GM19452 (cell line): ENCODE data around the gene FAM171A2.
"Not testable (repeated sequence)": the region's sequence is repeated elsewhere in the genome, so short reads cannot be mapped to it uniquely, and the experiment has no call there.

Experiments
- ATAC-seq: cut with Tn5 transposase; IDR thresholded peaks from one replicate; pipeline ENCODE4 v1.9.1; 2021; ENCODE audit not compliant: unreplicated experiment

The FAM171A2 gene

GRCh38 chr17:44363613-44364159 is at the start of gene FAM171A2:
FAM171A2 (minus strand) TSS chr17:44363853; CDS start chr17:44363714, 139 bp downstream.
- peak; percentile 67 for ATAC-seq

DNA sequence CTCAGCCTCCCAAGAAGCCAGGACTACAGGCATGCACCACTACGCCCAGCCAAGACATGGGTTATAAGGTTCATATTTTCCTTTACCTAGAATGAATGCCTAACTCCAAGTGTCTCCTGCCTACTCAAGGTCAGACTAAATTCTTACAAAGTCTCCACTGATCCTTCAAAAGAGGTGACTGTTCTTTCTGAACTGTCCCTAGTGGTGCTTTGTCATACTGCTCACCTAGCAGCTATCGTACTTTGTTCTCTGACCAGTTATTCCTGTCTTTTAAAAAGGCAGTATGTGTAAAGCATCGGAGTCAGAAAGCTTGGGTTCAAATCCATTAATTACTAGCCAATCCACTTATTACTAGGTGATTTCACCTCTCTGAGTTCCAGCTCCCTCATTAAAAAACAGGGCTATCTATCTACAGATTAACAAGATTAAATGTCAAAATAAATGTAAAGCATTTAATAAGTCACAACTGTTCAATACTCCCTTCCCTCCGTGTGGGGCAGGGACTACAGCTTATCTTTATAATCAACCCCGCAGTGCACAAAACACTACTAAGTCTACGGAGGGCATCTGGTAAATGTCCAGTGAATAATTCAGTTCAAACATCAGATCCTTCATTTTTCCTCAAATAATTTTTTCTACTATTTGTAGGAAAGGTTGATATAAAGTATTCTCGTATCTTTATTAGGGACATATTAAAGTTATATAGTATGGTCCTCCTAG is 45.8 kb upstream of the FAM171A2 start:
- no peak for ATAC-seq

- no peak for ATAC-seq
These were observed 45.1 kb upstream of the FAM171A2 start for GRCh38 chr17:44408786-44409185.

DNA sequence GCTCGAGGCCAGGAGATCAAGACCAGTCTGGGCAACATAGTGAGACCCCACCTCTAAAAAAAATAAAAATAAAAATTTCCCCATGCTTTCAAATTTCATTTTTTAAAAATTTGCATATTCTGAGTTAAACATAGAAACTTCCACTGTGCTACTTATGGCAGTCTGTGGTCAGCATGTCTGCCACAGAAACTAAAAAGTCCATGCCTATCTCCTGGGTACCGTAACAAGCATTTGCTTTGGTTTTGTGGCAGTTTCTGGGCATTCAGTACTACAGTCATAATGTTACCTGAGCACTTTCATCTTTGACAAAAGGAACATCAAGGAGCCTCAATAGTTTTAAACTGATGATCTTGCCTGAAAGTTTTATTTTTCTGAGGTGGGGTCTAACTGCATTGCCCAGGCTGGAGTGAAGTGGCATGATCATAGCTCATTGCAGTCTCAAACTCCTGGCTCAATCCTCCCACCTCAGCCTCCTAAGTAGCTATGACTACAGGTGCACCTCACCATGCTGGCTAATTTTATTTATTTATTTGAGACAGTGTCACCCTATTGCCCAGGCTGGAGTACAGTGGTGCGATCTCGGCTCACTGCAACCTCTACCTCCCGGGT is 39.0 kb upstream of the FAM171A2 start:
- no peak for ATAC-seq

- no peak for ATAC-seq
These were observed 36.7 kb upstream of the FAM171A2 start for GRCh38 chr17:44400226-44400847.

DNA sequence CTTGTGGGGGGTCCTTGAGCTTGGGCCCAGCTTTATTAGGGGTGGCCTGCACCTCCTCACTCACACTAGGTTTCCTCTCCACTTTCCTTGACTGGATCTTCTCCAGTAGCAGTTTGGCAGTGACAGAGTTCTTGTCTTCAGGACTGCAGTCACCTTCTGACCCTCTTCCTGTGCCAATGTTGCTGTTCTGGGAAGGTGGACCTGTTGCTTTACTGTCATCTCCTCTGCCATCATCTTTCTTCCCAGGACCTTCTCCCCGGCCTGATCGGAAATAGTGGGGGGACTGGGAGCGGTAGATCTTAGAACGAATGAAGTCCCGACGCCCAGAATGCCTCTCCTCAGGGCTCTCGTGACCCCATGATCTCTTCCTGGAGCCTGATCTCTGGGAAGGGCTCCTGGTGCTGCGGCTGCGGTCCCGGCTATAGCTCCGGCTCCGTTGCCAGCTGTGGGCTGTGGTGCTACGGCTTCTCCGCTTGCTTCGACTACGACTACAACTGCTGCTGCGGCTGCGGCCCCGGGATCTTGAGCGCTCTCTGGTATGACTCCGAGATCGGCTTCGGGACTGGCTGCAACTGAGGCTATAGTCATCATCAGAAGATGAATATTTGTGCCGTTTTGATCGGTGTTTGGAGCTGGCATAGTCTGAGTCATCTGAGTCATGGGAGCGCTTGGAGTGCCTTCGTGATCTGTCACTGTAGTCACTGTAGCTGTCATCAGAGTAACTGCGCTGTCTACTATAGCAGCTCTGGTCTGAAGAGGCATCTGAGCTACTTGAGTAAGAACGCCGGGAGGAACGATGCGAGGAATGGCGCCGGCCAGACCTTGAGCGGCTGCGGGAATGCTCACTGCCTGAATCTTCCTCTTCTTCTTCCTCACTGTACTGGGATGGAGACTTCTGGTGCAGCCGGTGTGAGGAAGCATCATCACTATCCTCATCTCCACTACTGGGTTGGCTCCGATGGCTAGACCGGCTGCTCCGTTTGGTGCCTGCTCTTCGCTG is 35.3 kb upstream of the FAM171A2 start:
- no peak for ATAC-seq

DNA sequence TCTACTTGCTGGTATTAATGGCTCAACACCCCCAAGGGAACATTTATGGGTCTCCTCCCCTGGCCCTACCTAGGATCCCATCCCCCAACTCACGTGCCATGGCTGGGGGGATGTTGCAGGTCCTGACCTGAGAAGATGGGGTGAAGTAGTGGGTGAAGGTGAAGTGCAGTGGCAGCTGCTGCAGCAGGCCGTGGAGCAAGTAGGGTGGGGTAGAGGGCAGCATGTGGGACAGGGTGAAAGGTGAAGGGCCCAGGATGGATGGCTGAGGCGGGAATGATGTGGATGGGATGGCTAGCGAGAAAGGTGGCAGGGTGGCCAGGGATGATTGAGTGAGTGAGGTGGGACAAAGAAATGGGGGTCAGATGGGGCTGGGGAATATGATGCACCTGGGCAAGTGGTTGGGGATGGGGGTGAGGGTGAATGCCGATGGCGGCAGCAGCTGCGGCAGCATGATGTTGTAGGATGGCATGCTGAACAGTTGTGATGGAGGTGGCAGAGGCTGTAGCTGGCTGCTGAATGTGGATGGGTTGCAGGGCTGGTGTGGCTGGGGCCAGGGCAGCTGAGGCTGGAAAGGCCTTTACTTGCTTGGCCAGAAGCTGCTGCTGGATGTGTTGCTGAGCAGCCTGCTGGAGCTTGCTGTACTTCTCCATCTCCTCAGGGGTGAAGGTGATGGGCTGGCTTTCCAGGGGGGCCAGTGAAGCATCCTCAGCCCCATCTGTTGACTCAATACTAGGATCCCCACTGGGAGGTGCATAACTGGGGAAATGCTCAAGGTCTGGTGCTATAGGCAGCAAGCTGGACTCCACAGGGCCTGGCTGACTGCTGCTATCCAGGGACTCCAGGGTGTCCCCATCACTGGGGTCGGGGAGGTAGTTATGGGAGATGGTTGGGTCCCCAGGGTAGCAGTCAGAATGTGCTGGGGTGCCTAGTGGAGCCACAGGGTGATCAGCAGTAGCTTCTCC is 34.1 kb upstream of the FAM171A2 start:
- ATAC-seq = no peak

DNA sequence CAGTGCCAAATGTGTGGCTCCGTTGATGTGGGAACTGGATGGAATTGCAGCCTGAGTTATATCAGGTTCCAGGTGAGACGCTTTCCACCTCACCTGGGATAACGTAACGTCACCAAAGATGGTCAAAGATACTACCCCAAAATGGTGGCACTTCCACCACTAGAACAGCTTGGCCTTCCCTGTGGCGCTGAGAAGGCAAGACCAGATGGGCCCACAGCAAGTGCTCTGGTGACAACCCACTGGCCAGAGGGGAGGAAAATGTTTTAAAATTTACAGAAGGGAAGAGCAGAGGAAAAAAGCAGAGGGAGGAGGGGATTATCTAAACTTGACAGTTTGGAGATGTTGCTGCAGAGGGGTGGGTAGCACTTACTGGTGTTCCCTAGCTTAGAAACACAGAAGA is 33.3 kb upstream of the FAM171A2 start:
- no peak for ATAC-seq

GRCh38 chr17:44394833-44395232 is 31.2 kb upstream of the FAM171A2 start:
- ATAC-seq = no peak

- ATAC-seq = not testable (repeated sequence)
These were observed 30.5 kb upstream of the FAM171A2 start for GRCh38 chr17:44394112-44394511.

GRCh38 chr17:44390250-44390870 is 26.7 kb upstream of the FAM171A2 start:
- ATAC-seq = no peak

DNA sequence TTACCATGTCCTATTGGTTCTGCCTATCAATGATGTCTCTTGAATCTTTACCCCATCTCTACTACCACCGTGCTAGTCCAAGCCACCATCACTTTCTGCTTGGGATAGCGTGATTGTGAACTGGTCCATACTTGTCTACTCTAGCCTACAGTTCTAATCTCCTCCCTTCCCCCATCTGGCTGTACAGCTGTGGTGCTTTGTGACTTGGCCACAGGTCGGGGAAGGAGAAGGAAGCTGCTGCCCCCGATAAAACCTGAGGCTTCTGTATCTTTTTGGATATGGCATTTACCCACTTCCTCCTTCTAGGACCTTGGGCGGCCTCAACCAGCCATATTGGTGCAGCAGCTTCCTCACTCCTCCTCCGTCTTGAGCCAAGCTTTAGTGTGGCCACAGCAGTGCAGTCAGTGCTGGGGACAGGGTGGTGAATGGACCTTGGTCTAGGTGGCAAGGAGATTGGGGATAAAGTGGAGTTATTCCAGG is 26.1 kb upstream of the FAM171A2 start:
- no peak for ATAC-seq

DNA sequence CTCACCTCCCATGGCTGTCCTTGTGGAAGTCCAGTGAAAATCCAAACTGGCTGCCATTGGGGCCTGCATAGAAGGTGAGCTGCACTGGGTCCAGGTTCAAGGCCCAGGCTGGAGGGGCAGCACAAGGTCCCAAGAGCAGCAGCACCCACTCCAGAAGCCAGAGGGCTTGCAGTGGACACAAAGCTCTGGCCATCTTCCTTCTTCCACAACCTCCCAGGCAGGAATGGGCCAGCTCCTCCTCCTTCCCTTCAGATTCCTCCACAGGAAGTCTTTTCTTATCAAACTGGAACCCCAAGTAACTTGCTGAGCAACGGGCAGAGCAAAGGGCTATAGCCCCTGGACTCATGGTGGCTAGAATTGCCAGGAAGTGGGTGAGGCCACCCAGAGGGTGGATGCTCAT is 25.6 kb upstream of the FAM171A2 start, which contains the start of gene ITGA2B:
TSS of gene ITGA2B (minus strand) at position 369 of the 400 bp plus-strand sequence. CDS start at position 193, 176 bp downstream.
- ATAC-seq = no peak

DNA sequence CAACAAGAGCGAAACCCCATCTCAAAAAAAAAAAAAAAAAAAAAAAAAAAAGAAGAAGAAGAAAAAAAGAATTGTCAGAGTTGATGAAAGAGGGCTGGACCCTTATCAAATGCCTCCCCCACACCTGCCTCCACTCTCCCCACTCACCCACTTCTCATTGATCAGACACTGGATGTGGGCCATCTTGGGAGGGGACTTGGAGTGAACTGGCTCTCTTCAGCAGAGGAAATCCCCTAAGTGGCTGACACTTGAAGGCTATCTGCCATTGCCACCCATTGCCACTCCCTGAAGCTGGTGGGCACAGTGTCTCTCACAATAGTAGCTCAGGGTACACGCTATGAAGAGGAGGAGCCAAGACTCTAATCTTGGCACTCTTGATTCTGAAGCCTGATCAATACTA is 24.2 kb upstream of the FAM171A2 start:
- ATAC-seq = no peak

DNA sequence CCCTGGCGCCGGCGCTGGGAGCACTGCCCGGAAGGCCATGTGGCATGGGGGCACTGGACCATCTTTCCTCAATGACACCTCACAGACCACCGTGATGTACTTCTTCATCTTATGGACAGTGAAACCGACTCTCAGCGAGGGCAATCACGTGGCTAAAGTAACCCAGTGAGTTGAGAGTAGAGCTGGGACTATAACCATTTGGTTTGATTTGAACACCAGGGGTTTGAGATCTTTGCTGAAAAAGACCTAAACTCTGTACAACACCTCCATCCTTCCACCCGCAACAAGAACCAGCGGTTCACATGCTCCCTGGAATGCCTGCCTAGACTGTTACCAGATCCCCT is 22.5 kb upstream of the FAM171A2 start:
- no peak for ATAC-seq

GRCh38 chr17:44385287-44386181 is 21.9 kb upstream of the FAM171A2 start:
- no peak for ATAC-seq

DNA sequence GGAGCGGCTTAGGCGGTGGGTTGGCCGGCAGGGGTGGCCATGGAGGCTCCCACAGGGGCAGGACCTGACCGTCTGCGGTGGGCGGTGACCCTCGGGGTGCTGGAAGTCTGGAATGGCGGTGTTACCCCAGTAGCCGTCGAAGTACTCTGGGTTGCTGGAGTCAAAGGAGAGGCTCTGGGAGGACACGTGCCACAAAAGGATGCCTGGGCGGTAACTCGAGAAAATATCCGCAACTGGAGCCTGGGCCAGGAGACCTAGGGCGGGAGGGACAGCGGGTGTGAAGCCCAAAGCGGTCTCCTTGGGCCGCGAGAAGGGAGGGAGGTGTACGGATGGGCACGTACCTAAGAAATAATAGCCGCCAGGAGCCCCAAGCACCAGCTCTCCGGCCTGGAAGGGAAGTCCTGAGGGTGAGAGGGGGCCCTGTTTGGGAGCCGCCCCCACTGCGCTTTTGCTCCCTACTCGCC is 21.2 kb upstream of the FAM171A2 start:
- no peak for ATAC-seq

DNA sequence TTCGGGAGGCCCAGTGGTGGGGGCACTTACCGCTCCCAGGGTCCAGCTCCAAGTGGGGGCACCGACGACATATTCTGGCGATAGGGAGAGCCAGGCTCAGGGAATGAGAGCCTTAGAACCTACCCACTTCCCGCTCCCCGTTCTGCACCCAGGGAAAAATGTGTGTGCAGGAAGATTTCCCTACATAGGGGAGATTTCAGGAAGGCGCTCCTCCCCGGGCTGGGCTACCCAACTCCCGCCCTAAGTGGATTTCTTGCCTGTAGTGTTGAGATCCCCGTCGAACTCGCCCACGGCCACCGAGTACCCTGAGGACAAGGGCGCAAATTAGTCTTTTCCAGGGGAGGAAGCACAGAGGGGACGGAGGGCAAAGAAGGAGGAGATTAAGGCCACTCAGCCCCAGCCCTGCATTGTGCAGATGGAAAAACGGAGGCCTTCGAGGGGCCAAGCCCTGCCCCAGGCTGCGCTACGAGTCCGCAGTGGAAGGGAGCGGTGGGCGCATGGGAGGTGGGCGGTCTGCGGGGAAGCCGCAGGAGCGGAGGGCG is 20.7 kb upstream of the FAM171A2 start:
- no peak for ATAC-seq
